GM21717 (cell line): ENCODE measurements around the gene LRRTM4.

Source experiments
- ATAC-seq: cut with Tn5 transposase; IDR thresholded peaks from one replicate; pipeline ENCODE4 v1.9.1; 2021; ENCODE audit warnings: mild to moderate bottlenecking, moderate library complexity; ENCODE audit not compliant: unreplicated experiment

Gene LRRTM4

DNA sequence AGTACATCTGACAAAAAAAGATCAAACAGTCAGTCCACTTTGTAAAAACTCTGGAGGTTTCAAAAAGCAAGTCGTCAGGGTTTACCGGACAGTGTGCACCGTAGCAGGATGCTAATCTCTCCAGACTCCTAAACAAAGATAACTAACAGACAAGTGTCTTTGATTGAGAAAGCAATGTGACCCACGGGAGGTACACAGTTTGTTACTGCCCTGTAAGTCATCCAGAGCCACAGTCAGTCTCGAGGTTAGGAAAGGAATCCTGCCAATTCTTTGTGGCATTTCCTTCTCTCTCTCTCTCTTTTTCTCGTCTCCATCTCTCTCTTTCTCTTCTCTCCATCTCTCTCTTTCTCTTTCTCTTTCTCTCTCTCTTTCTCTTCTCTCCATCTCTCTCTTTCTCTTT, 42.8 kb downstream of the LRRTM4 start:
- ATAC-seq, result no peak

DNA sequence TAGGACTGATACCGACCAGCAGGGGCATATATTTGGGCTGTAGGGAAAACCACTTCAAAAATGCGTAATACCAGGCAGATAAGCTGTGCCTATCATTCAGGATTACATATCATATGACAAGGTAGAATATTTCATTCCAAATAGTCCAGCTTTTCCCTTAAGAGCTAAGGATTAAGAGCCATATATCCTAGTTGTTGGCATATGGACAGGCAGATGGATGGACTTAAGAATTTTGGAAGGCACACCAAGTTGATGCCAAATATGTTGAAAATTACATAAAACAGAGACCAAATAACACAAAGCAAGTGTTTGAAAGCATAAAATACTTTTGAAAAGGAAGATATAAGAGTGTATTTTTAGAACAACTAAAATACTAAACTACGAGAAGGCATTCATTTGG, 52.1 kb downstream of the LRRTM4 start:
- ATAC-seq, result no peak

DNA sequence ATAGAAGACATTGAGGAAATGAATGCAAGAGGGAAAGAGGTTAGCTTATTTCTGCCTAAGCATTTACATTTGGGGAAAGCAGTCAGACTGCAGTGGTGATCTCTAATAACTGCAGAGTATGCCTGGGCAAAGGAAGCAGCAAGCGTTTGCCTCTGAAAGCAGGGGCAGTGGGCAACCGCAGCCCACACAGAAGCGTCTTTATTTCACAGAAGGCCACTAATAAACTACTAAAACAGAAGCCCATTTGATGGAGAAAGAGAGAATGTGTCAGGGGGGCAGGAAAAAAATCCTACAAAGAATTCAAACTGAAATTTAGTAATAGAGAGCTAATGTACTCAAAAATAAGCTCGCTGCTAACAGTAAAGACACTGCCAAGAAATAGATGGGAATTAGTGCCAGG, 53.1 kb downstream of the LRRTM4 start:
- no peak for ATAC-seq

DNA sequence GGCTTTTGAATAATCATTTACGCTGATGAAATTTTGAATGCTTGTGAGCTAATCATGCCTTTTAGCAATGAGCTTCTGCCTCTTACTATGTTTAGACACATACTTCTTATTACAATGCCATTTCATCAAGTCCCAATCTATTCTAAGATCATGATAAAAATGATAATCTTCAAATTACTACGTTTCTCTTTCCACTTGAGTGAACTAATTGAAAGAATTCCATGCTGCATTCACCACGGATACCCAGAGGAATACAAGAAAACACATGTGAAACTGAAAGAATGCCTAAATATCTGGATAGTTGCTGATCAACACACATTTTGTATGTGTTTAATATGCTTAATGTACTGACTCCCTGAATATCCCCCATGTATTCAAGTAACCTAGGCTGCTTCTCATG, 62.3 kb downstream of the LRRTM4 start:
- ATAC-seq, result no peak

DNA sequence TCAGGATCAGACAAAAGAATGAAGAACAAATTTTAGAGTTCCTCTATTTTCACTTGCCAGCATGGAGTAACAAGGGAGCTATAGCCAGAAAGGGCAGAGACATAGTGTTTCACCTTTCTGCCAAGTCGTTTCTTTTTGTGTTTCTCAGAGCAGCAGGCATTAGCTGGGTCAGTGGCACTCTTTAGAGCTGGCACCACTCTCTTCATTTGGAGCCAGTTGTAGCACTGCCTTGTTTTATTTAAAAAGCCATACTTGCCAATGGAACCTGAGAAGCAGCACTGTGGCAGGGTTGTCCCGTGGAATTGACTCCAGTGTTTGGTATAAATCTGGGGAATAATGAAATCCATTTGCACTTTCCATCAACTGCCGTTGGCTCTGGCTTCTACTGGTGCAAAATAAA, 64.0 kb downstream of the LRRTM4 start:
- ATAC-seq, result no peak

DNA sequence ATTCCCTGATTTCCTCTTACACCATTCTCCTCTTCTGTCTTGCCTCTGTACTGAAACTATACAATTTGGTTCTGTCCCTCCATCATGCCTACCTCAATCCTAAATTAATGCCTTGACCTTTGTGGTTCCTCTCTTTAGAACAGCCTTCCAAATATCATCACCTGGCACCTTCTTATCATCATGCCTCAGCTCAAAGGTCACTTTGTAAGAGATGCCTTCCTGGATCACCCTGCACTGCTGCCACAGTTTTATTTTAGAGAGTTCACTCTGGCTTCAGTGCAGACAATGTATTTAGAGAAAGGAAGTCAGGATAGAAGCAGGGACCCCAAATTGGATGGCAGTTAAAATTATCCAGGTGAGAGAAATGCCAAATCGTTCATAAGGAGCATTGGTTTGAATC, 64.5 kb downstream of the LRRTM4 start:
- no peak for ATAC-seq

DNA sequence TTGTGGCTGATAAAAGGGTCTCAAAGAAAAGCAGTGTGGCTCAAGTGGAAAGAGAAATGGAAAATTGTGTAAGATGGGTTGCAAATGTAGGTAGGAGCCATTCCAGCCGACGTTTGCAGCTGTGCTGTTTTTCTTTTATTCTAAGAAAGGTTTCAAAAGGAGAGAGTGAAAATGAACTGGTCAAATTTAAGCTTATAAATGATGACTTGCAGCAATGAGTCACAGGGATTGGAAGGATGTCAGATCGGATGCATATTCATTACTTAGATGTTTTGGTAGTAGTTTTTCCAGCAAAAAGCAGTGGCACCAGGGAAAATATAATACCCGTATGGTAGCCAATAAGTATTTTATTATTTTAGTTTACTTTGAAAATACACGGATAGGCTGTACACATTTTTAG, 79.1 kb downstream of the LRRTM4 start:
- no peak for ATAC-seq

DNA sequence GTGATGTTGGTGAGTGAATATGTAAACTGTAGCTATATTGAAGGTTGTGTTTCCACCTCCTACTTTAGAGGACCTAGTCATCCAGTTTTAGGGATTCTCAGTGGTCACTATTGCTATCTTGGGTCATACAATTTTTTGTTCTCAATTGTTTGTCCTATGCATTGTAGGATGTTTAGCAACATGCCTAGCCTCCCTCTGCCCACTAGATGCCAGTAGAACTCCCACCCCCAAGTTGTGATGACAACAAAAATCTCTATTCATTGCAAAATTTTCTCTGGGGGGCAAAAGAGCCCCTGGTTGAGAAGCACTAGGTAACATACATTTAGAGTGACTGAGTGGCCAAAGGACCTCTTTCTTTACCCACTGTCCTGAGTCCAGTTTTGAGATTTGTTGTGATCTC, 87.3 kb downstream of the LRRTM4 start:
- no peak for ATAC-seq

DNA sequence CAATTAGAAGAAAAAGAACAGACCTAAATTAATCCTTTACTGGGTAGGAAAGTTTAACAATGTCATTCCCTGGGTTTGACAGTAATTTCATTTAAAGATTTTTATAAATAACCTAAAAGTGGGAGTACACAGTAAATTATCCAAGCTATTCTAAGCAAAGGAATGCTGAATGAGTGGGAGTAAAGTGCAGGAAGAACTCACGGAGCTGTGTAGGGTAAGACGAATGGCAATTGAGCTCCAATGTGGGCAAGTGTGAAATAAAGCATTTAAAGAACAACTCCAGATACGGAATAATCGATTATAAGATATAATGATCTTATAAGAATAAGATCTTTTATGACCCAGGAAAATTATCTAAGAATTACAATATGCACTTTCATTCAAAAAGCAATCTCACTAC, 93.2 kb downstream of the LRRTM4 start:
- ATAC-seq, result no peak

DNA sequence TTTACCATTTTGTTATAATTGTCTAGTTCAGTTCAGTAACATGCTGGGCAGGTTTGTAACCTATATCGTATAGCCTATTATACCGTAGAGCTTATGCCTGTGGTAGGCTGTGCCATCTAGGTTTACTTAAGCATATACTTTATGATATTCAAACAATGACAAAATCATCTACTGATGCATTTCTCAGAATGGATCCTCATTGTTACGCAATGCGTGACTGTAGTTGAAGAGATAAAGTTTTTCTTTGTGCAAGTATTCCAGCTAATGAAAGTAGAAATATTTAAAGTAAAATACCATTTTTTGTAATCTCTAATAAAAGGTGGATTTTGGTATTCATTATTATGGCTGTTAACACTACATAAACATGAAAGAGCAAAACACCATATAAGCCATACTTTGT, 100.2 kb downstream of the LRRTM4 start:
- no peak for ATAC-seq

DNA sequence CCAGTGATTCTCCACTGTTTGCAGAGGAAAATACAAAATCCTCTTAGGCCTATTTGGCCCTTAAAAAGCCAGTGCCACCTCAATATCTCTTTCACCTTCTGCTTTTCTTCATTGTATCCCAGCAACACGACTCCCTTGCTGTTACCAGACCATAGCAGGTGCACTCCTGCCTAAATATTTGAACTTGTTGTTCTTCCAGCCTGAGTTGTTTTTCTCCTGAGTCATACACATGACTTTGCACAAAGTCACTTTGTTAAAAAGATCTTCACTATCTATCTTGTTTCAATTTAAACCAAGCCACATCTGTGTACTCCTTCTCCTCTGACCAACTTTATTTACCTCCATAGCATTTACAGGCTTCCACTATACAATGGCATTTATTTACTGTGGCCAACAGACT, 103.6 kb downstream of the LRRTM4 start:
- ATAC-seq, result no peak

DNA sequence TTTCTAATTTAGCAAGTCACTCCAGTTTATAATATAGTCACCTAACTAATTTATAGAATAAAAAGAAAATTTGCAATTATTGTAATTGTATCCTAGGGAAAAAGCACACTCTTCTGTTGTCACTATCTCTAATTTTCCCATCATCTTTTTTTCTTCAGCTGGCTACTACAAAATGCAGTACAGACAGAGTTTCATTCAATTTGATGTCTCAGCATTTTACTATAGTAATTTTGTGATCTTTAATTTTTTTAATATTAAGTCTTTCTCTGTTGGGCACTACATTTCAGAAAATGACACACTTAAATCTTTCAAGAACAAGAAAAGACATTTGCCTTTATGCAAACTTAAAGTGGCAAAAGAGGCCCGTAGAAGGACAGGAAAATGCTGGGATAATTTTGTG, 118.0 kb downstream of the LRRTM4 start:
- no peak for ATAC-seq

DNA sequence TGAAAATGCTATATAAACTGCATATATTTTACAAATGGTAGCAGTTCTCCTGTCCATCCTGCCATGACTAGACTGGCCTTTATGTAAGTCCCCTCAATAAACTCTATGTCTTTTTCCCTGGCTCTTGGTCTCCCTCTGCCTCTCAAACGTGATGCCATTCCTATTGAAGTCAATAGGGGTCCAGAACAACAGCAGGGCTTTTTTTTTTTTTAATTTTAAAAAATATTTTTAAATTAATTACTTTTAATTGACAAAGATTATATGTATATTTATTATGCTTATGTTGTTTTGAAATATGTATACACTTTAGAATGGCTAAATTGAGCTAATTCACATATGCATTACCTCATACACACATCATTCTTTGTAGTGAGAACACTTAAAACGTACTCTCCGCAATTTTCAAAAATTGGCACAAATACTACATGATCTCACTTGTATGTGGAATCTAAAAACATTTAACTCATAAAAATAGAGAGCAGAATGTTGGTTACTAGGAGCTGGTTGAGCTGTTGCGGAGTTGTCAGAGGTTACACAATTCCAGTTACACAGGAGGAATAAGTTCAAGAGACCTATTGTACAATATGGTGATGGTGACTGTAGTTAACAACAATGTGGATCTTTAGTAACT, 123.1 kb downstream of the LRRTM4 start:
- no peak for ATAC-seq

DNA sequence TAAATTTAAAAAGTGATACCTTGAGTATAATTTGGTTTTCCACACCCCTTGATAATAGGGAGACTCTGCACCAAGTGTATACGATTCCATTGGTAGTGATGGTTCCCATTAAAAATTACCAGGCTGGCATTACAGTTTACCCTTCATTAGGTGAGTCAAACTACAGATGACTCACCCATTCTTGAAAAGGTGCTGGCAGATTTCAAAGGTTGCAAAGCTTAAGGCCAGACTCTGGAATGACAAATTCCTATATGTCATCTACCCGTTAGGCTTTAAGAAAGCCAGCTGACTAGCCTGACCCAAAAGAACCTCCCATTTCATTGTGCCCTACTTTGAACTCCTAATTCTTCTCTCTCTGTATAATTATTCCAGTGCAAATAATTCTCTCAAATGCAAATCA, 124.4 kb downstream of the LRRTM4 start:
- ATAC-seq, result no peak

DNA sequence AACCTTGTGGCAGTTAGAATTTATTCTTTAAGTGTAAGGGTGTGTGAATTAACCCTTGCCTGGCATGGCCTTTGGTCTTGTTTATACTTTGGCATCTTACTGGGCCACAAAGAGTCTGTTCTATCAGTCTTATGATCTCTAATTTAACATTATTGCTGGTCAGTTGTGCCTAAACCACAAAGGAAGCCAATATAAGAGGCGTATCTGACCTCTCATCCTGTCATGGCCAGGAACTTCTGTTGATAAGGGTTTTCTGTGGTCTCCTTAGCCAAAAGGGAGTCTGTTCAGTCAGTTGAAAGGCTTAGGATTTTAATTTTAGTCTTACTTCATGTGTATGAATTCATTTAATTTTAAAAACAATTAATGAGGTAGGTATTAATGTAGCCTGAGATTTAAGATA, 127.2 kb downstream of the LRRTM4 start:
- no peak for ATAC-seq

DNA sequence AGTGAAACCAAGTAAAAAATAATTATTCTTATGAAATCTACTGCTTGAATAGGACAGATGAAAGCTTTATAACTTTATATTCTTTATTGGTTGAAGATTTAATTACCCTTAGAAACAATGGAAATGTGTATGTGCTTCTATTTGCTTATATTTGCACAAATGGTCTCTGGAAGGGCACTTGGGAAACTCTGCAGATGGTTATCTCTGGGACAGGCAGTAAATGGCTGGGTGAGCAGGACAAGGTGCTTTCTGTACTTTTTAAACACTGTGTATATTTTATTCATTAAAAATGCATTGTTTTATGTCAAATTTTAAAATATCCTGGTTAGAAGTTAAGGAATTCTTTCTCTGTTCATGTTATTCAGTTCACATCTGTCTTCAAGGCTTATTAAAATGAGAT, 131.1 kb downstream of the LRRTM4 start:
- no peak for ATAC-seq

DNA sequence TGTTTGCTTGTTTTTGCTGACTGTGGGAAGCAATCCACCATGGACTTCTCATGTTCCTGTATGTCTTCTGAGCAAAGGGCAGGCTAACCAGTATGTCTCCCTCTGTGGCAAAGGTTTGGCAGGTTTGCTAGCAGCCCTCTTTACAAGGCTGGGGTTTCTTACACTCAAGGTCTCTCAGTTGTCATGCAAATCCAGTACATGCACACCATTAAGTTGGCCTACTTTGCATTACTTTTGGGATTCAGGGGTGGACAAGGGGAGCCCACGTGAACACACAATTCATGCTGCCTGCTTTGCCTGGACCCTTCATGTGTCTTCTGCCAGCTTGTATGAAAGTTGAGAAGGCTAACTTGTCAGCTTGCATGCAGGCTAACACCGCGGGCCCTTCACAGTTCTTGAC, 134.9 kb downstream of the LRRTM4 start:
- ATAC-seq, result no peak

DNA sequence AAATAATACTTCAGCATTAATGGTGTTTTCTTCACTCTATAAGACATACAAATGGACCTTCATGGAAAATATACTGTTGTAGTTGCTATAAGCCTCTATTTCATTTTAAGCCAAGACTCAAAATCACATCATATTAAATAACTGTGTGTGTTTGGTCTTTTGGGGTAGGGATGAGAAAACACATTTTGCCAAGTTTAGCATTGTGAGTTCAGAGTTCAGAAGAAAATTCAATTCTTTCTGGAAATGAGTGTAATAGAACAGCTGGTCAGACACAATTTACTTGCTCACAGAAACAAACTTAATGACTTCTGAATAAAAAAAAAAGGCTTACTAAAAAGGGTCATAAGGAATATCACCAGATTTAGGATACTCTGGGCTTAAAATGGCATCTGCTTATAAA, 149.5 kb downstream of the LRRTM4 start:
- ATAC-seq, result no peak

DNA sequence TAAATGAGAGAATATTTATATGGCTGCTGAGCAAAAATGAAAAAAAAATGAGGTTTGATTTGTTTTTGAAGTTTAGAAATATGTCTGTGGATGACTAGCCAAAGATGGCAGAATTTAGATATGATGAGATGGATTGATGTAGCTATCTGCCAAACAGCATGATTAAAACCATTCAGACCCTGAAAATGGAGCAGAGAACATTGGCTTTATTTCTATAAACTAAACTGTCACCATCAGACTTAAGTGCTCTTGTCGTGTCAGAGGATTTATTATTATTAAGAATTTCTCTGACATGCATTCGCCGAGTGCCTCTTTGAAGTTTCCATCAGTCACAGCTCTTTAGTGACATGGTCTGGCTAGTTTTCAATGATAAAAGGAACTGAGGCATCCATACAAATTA, 151.7 kb downstream of the LRRTM4 start:
- no peak for ATAC-seq

DNA sequence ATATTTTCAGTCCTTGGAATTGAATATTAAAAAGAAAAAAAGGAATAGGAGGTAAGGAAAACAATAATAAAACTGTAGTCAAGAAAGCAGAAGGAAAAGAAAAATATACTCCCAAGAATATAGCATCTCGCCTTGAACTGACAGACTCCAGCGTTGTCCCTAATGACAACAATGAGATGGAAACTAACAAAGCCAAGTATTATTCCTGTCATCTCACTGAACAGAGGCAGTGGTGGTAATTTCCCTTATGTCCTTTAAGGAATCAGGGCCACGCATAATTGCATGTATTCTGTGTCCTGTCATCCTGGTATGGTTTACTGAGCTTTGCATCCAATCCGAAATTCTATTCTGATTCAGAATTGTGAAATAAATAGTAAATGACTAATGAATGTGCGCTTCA, 158.9 kb downstream of the LRRTM4 start:
- ATAC-seq, result no peak

DNA sequence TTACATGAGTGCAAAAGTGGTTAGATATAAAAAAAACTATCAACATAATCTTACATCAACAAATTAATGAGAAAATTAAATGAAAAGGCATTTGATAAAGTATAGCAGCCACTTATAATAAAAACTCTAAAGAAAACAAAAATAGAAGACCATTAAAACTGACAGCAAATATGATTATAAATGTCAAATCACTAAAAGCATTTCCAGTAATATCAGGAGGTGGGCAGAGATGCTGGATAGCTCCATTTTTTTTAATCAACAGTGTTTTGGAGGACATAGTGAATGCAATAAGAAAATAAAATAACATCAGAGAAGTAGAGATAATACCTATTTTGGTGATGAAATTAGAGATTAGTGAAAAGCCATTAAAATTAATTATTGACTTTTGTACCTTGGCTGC, 173.4 kb downstream of the LRRTM4 start:
- ATAC-seq, result no peak

DNA sequence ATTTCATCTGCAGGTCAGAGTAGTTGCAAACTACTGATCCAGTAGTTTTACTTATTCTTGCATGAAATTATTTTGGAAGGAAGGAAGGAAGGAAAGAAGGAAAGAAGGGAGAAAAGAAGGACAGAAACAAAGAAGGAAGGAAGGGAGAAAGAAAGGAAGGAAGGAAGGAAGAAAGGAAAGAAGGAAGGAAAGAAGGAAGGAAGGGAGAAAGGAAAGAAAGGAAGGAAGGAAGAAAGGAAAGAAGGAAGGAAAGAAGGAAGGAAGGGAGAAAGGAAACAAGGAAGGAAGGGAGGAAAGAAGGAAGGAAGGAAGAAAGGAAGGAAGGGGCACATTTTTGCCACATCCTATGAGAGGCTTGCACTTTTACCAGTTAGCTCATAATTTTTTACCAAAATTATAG, 186.2 kb downstream of the LRRTM4 start:
- ATAC-seq, result no peak

DNA sequence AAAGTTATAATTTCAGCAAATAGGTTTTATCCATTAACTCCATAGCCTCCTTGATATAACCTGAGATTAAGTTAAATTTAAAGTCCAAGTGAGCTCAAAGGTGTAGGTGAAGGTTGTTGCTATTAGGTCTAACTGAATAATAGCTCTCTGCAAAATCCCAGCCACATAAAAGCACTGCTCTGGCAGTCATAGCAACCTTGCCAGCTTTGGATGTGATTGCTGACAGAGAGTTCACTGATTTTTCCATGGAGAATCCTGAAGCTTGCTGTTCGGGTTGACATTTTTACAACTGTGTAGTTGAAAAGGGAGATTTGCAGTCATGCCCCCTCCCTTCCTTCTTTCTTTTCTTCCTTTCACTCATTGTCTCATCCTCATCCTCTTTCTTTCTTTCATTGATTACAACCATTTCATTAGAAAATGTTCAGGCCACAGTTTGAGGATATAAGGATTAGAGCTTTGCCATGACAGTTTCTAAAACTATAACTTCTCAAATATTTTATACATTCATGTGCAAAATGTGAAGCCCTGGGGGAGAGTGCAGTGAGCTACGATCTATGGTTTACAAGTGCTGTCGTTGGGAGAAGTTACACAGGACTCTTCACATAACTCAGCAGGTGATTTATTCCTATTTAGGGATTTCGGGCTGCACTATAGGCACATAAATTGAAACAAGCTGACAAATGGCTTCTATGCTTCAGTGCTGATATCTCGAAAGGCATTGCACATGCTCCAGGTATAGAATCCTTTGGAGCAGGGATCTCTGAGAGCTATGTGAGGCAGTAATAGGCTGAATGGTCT, 193.8 kb downstream of the LRRTM4 start:
- ATAC-seq, result no peak
